Karpas-422 (cell line): Measurements from ENCODE around the gene MARCO. TPM values are rescaled to one million over a fixed set of nuclear protein-coding genes. Genes with fewer than 3 reads are reported as not detected.
"Not testable (repeated sequence)": the region's sequence is repeated elsewhere in the genome, so short reads cannot be mapped to it uniquely, and the experiment has no call there.

Experiments
- DNase-seq: peaks from one replicate; pipeline ENCODE4 v3.0.0-alpha.2; 2015
- H2AFZ ChIP-seq: fragments of 200-600 bp; sonication (generic); 2 replicates; pipeline ENCODE4 v1.6.1; 2014; ENCODE audit warnings: antibody characterized with exemption, low read length, mixed read lengths
- H3K27ac ChIP-seq: fragments of 200-600 bp; sonication (generic); 2 replicates; pipeline ENCODE4 v1.5.1; 2014; ENCODE audit warnings: mild to moderate bottlenecking, low read length, moderate library complexity
- H3K27me3 ChIP-seq: fragments of 200-600 bp; sonication (generic); 2 replicates; pipeline ENCODE4 v1.6.1; 2014; ENCODE audit warnings: low read length, mixed read lengths
- H3K36me3 ChIP-seq: fragments of 200-600 bp; sonication (generic); 2 replicates; pipeline ENCODE4 v1.6.1; 2014; ENCODE audit warnings: low read length, mixed read lengths; ENCODE audit not compliant: insufficient read depth
- H3K4me1 ChIP-seq: fragments of 200-600 bp; sonication (generic); 2 replicates; pipeline ENCODE4 v1.6.1; 2014; ENCODE audit warnings: mild to moderate bottlenecking, low read length, mixed read lengths
- H3K4me2 ChIP-seq: fragments of 200-600 bp; sonication (generic); 2 replicates; pipeline ENCODE4 v1.6.1; 2014; ENCODE audit warnings: low read length, low read depth, mild to moderate bottlenecking; ENCODE audit not compliant: poor library complexity, severe bottlenecking
- H3K4me3 ChIP-seq: fragments of 200-600 bp; sonication (generic); 2 replicates; pipeline ENCODE4 v1.5.1; 2014; ENCODE audit warnings: mild to moderate bottlenecking, antibody characterized with exemption, low read length, mixed read lengths
- H3K79me2 ChIP-seq: fragments of 200-600 bp; sonication (generic); 2 replicates; pipeline ENCODE4 v1.6.1; 2014; ENCODE audit warnings: mild to moderate bottlenecking, low read length, mixed read lengths
- H3K9ac ChIP-seq: fragments of 200-600 bp; sonication (generic); 2 replicates; pipeline ENCODE4 v1.6.0; 2014; ENCODE audit warnings: low read length
- H3K9me2 ChIP-seq: fragments of 200-600 bp; sonication (generic), shearing (Covaris generic); replicated peaks from 2 replicates; pipeline ENCODE4 v1.6.0; 2014; ENCODE audit warnings: mild to moderate bottlenecking, low read length, moderate library complexity; ENCODE audit not compliant: insufficient read depth
- H3K9me3 ChIP-seq: fragments of 300-700, 200-600 bp; sonication (generic); 2 replicates; pipeline ENCODE4 v1.6.1; 2014; ENCODE audit warnings: low read length, mixed read lengths
- H4K20me1 ChIP-seq: fragments of 200-600 bp; sonication (generic); 2 replicates; pipeline ENCODE4 v1.6.1; 2014; ENCODE audit warnings: mild to moderate bottlenecking, antibody characterized with exemption, low read length, low read depth; ENCODE audit not compliant: insufficient read depth
- total RNA-seq: library from RNA; depleted of rRNA; stranded (reverse); fragments of >200 nt; shearing (Covaris generic); gene quantifications from 2 replicates; pipeline ENCODE4 v1.2.3, GENCODE V29; 2014; ENCODE audit warnings: low replicate concordance; rRNA removed

Gene MARCO
- total RNA-seq, 1 experiment from 2014 or later: not detected

DNA sequence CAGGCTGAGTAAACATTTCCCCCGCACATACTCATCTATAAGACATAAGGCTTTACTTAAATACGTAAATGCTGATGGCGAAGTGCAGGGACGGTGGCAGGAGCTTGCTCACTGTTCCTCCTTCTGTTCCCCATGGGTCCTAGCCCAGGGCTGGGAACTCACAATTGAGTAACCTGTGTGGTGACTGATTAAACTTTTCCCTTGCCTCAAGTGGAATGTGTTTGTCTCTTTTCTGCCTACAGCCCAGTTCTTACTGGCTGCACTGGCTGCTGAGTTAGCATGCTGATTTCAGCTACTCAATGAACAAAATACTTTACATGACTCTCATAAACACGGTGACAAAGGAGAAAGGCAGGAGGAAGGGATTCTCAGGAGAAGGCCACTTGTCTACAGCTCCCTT, 87.3 kb downstream of the MARCO start:
- no peaks in the 10 kb centered on the region for H3K4me1 ChIP-seq
- no peaks in the 10 kb centered on the region for H3K9me3 ChIP-seq
- H2AFZ ChIP-seq: no peak overlapping the region
- H4K20me1 ChIP-seq: no peaks in the 10 kb centered on the region
- H3K27ac ChIP-seq: no peak overlapping the region
- no peak for DNase-seq
- H3K4me2 ChIP-seq: no peak overlapping the region
- no peaks in the 10 kb centered on the region for H3K36me3 ChIP-seq
- H3K4me3 ChIP-seq: no peak overlapping the region
- no peaks in the 10 kb centered on the region for H3K79me2 ChIP-seq
- H3K9ac ChIP-seq: no peak overlapping the region
- no peaks in the 10 kb centered on the region for H3K9me2 ChIP-seq
- no peaks in the 10 kb centered on the region for H3K27me3 ChIP-seq

DNA sequence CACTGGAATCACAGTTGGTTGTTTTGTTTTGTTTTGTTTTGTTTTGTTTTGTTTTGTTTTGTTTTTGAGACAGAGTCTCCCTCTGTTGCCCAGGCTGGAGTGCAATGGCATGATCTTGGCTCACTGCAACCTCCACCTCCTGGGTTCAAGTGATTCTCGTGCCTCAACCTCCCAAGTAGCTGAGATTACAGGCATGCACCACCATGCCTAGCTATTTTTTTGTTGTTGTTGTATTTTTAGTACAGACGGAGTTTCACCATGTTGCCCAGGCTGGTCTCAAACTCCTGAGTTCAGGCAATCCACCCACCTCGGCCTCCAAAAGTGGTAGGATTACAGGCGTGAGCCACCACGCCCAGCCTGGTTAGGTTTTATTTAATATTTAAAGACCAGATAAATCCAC, 95.9 kb downstream of the MARCO start:
- not testable (repeated sequence) for H3K9me2 ChIP-seq, H3K27me3 ChIP-seq, H3K4me2 ChIP-seq, H3K9me3 ChIP-seq, H3K79me2 ChIP-seq, H3K27ac ChIP-seq, H4K20me1 ChIP-seq, H3K36me3 ChIP-seq, H3K4me3 ChIP-seq, H3K9ac ChIP-seq, DNase-seq, H3K4me1 ChIP-seq, H2AFZ ChIP-seq

DNA sequence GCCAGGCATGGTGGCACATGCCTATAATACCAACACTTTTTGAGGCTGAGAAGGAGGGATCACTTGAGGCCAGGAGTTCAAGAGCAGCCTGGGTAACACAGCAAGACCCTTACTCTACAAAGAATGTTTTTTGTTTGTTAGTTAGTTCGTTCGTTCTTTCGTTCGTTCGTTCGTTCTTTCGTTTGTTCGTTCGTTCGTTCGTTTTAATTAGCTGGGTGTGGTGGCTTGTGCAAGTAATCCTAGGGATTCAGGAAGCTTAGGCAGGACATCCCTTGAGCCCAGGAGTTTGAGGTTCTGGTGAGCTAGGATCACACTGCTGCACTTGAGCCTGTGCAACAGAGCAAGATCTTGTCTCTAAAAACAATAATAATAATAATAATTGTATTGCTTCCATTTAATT, 98.7 kb downstream of the MARCO start:
- no peak overlapping the region for H3K4me3 ChIP-seq
- no peaks in the 10 kb centered on the region for H4K20me1 ChIP-seq
- DNase-seq: no peak
- H3K9me3 ChIP-seq: no peaks in the 10 kb centered on the region
- H3K9me2 ChIP-seq: no peaks in the 10 kb centered on the region
- no peaks in the 10 kb centered on the region for H3K4me1 ChIP-seq
- H3K36me3 ChIP-seq: no peaks in the 10 kb centered on the region
- H3K9ac ChIP-seq: no peak overlapping the region
- no peak overlapping the region for H3K4me2 ChIP-seq
- H2AFZ ChIP-seq: no peak overlapping the region
- H3K27me3 ChIP-seq: no peaks in the 10 kb centered on the region
- H3K79me2 ChIP-seq: no peaks in the 10 kb centered on the region
- H3K27ac ChIP-seq: no peak overlapping the region

Other genes starting within 250 kb of the MARCO start
- not detected in 2 replicates for gene EN1, start 94.5 kb upstream of the MARCO start, total RNA-seq
- gene C1QL2, start 216.6 kb downstream of the MARCO start, total RNA-seq: not detected in 2 replicates